ENCODE results near the gene CDC42EP1.

GRCh38 chr22:37594237-37594636 lies 34.0 kb downstream of the CDC42EP1 start:
- TF ChIP-seq, protein P1, sequence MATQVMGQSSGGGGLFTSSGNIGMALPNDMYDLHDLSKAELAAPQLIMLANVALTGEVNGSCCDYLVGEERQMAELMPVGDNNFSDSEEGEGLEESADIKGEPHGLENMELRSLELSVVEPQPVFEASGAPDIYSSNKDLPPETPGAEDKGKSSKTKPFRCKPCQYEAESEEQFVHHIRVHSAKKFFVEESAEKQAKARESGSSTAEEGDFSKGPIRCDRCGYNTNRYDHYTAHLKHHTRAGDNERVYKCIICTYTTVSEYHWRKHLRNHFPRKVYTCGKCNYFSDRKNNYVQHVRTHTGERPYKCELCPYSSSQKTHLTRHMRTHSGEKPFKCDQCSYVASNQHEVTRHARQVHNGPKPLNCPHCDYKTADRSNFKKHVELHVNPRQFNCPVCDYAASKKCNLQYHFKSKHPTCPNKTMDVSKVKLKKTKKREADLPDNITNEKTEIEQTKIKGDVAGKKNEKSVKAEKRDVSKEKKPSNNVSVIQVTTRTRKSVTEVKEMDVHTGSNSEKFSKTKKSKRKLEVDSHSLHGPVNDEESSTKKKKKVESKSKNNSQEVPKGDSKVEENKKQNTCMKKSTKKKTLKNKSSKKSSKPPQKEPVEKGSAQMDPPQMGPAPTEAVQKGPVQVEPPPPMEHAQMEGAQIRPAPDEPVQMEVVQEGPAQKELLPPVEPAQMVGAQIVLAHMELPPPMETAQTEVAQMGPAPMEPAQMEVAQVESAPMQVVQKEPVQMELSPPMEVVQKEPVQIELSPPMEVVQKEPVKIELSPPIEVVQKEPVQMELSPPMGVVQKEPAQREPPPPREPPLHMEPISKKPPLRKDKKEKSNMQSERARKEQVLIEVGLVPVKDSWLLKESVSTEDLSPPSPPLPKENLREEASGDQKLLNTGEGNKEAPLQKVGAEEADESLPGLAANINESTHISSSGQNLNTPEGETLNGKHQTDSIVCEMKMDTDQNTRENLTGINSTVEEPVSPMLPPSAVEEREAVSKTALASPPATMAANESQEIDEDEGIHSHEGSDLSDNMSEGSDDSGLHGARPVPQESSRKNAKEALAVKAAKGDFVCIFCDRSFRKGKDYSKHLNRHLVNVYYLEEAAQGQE (IDR thresholded peaks at IDR 0.05; ENCODE audit: insufficient read depth in 1 of 2, low read depth in 2 of 2, low read length in 2 of 2) = no peak
- TF ChIP-seq TAF1 (IDR thresholded peaks at IDR 0.05; ENCODE audit: borderline replicate concordance, insufficient read depth, low read length) (no peak), POLR2AphosphoS5 (IDR thresholded peaks at IDR 0.05; ENCODE audit: low read depth, low read length) (no peak), FOXP2 (optimal IDR thresholded peaks at IDR 0.05; ENCODE audit: borderline replicate concordance, extremely low read depth, extremely low read length, insufficient read depth) (no peak), SIN3A (IDR thresholded peaks at IDR 0.05; ENCODE audit: borderline replicate concordance, insufficient read depth, low read length) (no peak)
